ENCODE measurements around the gene BRD2. TPM values are rescaled to one million over a fixed set of nuclear protein-coding genes. Genes with fewer than 3 reads are reported as not detected.
A peak's percentile ranks its signal among the peaks of the same experiment; 100 is the strongest.

Gene BRD2
- total RNA-seq, 1 donor from 2014 or later = 312 TPM

DNA sequence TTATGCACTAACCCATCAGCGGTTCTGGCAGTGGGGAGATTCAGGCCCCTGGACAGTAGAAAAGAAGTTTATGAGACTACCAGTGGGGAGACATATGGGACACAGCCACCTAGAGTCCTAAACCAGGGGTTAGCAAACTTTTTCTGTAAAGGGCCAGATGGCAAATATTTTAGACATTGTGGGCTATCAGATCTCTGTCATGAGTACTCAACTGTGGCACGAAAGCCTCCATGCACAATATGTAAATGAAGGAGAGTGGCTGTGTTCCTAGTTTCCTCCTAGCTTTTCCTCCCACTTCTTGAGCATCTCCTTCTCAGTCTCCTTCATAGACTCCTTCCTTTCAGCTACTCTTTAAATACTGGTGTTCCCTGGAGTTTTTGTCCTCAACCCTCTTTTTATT lies 12.2 kb upstream of the BRD2 start:
- H3K27me3 Mint-ChIP-seq (ENCODE audit: low read depth) = peaks cover 7% of the 10 kb centered on the region
- no peak overlapping the region for H3K27ac Mint-ChIP-seq (ENCODE audit: unreplicated experiment)
- no peak overlapping the region for H3K4me3 Mint-ChIP-seq
- no peaks in the 10 kb centered on the region for H3K36me3 Mint-ChIP-seq (ENCODE audit: low read depth)
- H3K9me3 Mint-ChIP-seq = no peaks in the 10 kb centered on the region
- TF ChIP-seq, protein P1, sequence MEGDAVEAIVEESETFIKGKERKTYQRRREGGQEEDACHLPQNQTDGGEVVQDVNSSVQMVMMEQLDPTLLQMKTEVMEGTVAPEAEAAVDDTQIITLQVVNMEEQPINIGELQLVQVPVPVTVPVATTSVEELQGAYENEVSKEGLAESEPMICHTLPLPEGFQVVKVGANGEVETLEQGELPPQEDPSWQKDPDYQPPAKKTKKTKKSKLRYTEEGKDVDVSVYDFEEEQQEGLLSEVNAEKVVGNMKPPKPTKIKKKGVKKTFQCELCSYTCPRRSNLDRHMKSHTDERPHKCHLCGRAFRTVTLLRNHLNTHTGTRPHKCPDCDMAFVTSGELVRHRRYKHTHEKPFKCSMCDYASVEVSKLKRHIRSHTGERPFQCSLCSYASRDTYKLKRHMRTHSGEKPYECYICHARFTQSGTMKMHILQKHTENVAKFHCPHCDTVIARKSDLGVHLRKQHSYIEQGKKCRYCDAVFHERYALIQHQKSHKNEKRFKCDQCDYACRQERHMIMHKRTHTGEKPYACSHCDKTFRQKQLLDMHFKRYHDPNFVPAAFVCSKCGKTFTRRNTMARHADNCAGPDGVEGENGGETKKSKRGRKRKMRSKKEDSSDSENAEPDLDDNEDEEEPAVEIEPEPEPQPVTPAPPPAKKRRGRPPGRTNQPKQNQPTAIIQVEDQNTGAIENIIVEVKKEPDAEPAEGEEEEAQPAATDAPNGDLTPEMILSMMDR (conservative IDR thresholded peaks at IDR 0.05) = no peak
- DNase-seq (ENCODE audit: low read depth, low spot score) = no peak
- H3K4me1 Mint-ChIP-seq = peaks cover 8% of the 10 kb centered on the region

DNA sequence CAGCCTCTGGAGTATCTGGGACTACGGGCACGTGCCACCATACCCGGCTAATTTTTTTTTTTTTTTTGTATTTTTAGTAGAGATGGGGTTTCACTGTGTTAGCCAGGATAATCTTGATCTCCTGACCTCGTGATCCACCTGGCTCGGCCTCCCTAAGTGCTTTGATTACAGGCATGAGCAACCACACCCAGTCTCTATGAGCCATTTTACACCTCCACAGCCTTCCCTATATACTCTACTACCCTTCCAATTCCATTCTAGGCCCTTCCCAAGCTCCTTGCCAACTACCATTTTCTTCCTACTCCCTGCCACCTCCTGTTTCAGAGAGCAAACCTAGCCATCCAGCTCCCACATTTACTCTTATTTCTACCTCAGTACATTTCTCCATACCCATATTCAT lies 7.8 kb upstream of the BRD2 start:
- Mint-ChIP-seq H3K27ac (ENCODE audit: unreplicated experiment) (no peak overlapping the region), H3K4me3 (no peak overlapping the region), H3K36me3 (ENCODE audit: low read depth) (no peaks in the 10 kb centered on the region), H3K9me3 (peaks cover 5% of the 10 kb centered on the region), H3K27me3 (ENCODE audit: low read depth) (no peaks in the 10 kb centered on the region), H3K4me1 (no peaks in the 10 kb centered on the region)
- no peak for DNase-seq (ENCODE audit: low read depth, low spot score)
- TF ChIP-seq, protein P1 (conservative IDR thresholded peaks at IDR 0.05) = no peak

DNA sequence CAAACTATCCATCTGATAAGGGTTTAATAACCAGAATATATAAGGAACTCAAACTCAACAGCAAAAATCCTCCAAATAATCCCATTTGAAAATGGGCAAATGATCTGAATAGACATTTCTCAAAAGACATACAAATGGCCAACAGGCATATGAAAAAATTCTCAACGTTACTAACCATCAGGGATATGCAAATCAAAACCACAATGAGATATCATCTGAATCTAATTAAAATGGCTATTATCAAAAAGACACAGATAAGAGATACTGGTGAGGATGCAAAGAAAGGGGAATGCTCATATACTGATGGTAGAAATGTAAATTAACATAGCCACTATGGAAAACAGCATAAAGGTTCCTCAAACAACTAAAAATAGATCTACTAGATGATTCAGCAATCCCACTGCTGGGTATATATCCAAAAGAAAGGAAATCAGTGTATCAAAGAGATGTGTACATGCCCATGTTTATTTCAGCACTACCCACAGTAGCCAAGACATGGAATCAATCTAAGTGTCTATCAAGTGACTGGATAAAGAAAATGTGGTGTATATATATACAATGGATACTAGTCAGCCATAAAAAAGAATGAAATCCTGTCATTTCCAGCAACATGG lies 6.1 kb upstream of the BRD2 start:
- H3K36me3 Mint-ChIP-seq (ENCODE audit: low read depth) = no peaks in the 10 kb centered on the region
- peaks cover 5% of the 10 kb centered on the region for H3K9me3 Mint-ChIP-seq
- H3K27ac Mint-ChIP-seq (ENCODE audit: unreplicated experiment) = no peak overlapping the region
- no peak for DNase-seq (ENCODE audit: low read depth, low spot score)
- TF ChIP-seq, protein P1 (conservative IDR thresholded peaks at IDR 0.05) = no peak
- peaks cover 7% of the 10 kb centered on the region for H3K4me1 Mint-ChIP-seq
- no peaks in the 10 kb centered on the region for H3K27me3 Mint-ChIP-seq (ENCODE audit: low read depth)
- H3K4me3 Mint-ChIP-seq = peak overlapping the region; percentile 13

DNA sequence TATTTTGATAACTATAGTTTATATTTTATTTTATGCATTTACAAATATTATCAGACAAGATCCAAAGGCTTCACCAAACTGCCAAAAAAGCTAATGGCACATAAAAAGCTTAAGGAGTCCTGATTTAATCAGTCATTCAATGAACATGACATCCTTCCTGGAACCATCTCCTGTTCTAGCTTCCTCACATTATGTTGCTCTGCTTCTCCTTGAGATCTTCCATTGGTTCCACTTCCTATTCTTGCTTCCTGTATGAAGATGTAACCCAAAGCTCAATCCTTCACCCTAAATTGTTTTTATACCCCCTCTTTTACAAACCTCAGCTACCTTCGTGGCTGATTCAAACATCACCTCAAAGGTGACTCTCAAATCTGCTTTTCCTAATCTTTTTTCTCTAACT lies 4.5 kb upstream of the BRD2 start:
- Mint-ChIP-seq H3K9me3 (peaks cover 5% of the 10 kb centered on the region), H3K4me1 (peaks cover 13% of the 10 kb centered on the region), H3K27ac (ENCODE audit: unreplicated experiment) (no peak overlapping the region), H3K36me3 (ENCODE audit: low read depth) (no peaks in the 10 kb centered on the region), H3K4me3 (no peak overlapping the region), H3K27me3 (ENCODE audit: low read depth) (peaks cover 3% of the 10 kb centered on the region)
- no peak for DNase-seq (ENCODE audit: low read depth, low spot score)
- TF ChIP-seq, protein P1 (conservative IDR thresholded peaks at IDR 0.05) = no peak

DNA sequence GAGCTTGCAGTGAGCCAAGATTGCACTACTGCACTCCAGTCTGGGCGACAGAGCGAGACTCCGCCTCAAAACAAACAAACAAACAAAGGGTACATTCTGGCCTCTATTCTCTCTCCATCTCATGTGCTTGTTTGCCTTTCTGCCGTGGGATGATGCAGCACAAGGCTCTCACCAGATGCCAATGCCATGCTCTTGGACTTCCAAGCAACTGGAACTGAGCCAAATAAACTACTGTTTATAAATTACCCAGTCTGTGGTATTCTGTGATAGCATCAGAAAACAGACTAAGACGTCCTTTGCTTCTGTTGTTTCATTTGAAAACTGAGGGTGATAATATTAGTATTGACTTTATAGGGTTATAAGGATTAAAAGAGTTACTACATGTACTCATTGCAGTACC lies 3.6 kb upstream of the BRD2 start:
- no peak for DNase-seq (ENCODE audit: low read depth, low spot score)
- Mint-ChIP-seq H3K27me3 (ENCODE audit: low read depth) (peaks cover 8% of the 10 kb centered on the region), H3K9me3 (peaks cover 5% of the 10 kb centered on the region), H3K4me1 (peaks cover 13% of the 10 kb centered on the region), H3K36me3 (ENCODE audit: low read depth) (no peaks in the 10 kb centered on the region), H3K27ac (ENCODE audit: unreplicated experiment) (no peak overlapping the region), H3K4me3 (no peak overlapping the region)
- TF ChIP-seq, protein P1 (conservative IDR thresholded peaks at IDR 0.05) = no peak
